Measurements from ENCODE around the gene ADPRM. TPM values are rescaled to one million over a fixed set of nuclear protein-coding genes. Genes with fewer than 3 reads are reported as not detected.

The ADPRM gene
- polyA plus RNA-seq, 1 donor (not counting 4 experiments of a cell fraction or from before 2014, with no cell fraction given) = 15.0 TPM

GRCh38 chr17:10741416-10742135, 44.2 kb downstream of the ADPRM start:
- H3K9me1 ChIP-seq (ENCODE audit: control insufficient read depth, extremely low read depth, insufficient read depth, low read length) = no peaks in the 10 kb centered on the region
- no peak for DNase-seq (ENCODE audit: low read depth, low spot score)
- no peaks in the 10 kb centered on the region for H3K36me3 ChIP-seq (ENCODE audit: control insufficient read depth in 2 of 2, extremely low read depth in 1 of 2, insufficient read depth in 2 of 2, low read length in 2 of 2)
- H3K4me2 ChIP-seq (ENCODE audit: control insufficient read depth, extremely low read depth, insufficient read depth, low read depth, low read length) = no peak overlapping the region
- FAIRE-seq = no peak
- peaks cover 8% of the 10 kb centered on the region for H3K27me3 ChIP-seq (ENCODE audit: control insufficient read depth, extremely low read depth, insufficient read depth, low read length)
- H3K4me3 ChIP-seq (ENCODE audit: control insufficient read depth in 2 of 3, extremely low read depth in 1 of 3, insufficient read depth in 2 of 3, low read depth in 1 of 3, low read length in 3 of 3) = no peak overlapping the region
- TF ChIP-seq CTCF (optimal IDR thresholded peaks at IDR 0.05 in 1 of 3, IDR thresholded peaks at IDR 0.05 in 1 of 3, conservative IDR thresholded peaks at IDR 0.05 in 1 of 3; ENCODE audit: extremely low read depth in 1 of 3, insufficient read depth in 2 of 3, low read length in 3 of 3) (no peak), EZH2 (IDR thresholded peaks at IDR 0.05; ENCODE audit: low read length) (no peak)
- dilution Hi-C loops (cut with MboI; ENCODE audit: extremely low pct_ligation_motif_present, low sequenced_read_pairs) = no loop called here
- peaks cover 10% of the 10 kb centered on the region for H3K4me1 ChIP-seq (ENCODE audit: control insufficient read depth, extremely low read depth, insufficient read depth, low read length)
- no peaks in the 10 kb centered on the region for H3K9me3 ChIP-seq (ENCODE audit: control insufficient read depth, low read depth, low read length)
- no peaks in the 10 kb centered on the region for H3K79me2 ChIP-seq (ENCODE audit: control insufficient read depth, insufficient read depth, low read length)
- no peaks in the 10 kb centered on the region for H4K20me1 ChIP-seq (ENCODE audit: control insufficient read depth, extremely low read depth, insufficient read depth, low read length)
- H3K27ac ChIP-seq (ENCODE audit: control insufficient read depth, insufficient read depth, low read length) = no peak overlapping the region
- no peak overlapping the region for H2AFZ ChIP-seq (ENCODE audit: control insufficient read depth, low read length)
- no peak overlapping the region for H3K9ac ChIP-seq (ENCODE audit: control insufficient read depth, extremely low read depth, insufficient read depth, low read length)

GRCh38 chr17:10742431-10742830, 45.0 kb downstream of the ADPRM start:
- Histone ChIP-seq H3K9ac (ENCODE audit: control insufficient read depth, extremely low read depth, insufficient read depth, low read length) (no peak overlapping the region), H3K9me3 (ENCODE audit: control insufficient read depth, low read depth, low read length) (no peaks in the 10 kb centered on the region), H3K79me2 (ENCODE audit: control insufficient read depth, insufficient read depth, low read length) (no peaks in the 10 kb centered on the region), H3K4me3 (ENCODE audit: control insufficient read depth in 2 of 3, extremely low read depth in 1 of 3, insufficient read depth in 2 of 3, low read depth in 1 of 3, low read length in 3 of 3) (no peak overlapping the region), H2AFZ (ENCODE audit: control insufficient read depth, low read length) (no peak overlapping the region), H3K27me3 (ENCODE audit: control insufficient read depth, extremely low read depth, insufficient read depth, low read length) (peaks cover 10% of the 10 kb centered on the region), H3K27ac (ENCODE audit: control insufficient read depth, insufficient read depth, low read length) (no peak overlapping the region), H3K4me2 (ENCODE audit: control insufficient read depth, extremely low read depth, insufficient read depth, low read depth, low read length) (no peak overlapping the region), H3K36me3 (ENCODE audit: control insufficient read depth in 2 of 2, extremely low read depth in 1 of 2, insufficient read depth in 2 of 2, low read length in 2 of 2) (no peaks in the 10 kb centered on the region), H3K4me1 (ENCODE audit: control insufficient read depth, extremely low read depth, insufficient read depth, low read length) (peaks cover 10% of the 10 kb centered on the region), H3K9me1 (ENCODE audit: control insufficient read depth, extremely low read depth, insufficient read depth, low read length) (no peaks in the 10 kb centered on the region), H4K20me1 (ENCODE audit: control insufficient read depth, extremely low read depth, insufficient read depth, low read length) (no peaks in the 10 kb centered on the region)
- DNase-seq (ENCODE audit: low read depth, low spot score) = no peak
- FAIRE-seq = no peak
- dilution Hi-C loops (cut with MboI; ENCODE audit: extremely low pct_ligation_motif_present, low sequenced_read_pairs) = no loop called here
- TF ChIP-seq EZH2 (IDR thresholded peaks at IDR 0.05; ENCODE audit: low read length) (no peak), CTCF (optimal IDR thresholded peaks at IDR 0.05 in 1 of 3, IDR thresholded peaks at IDR 0.05 in 1 of 3, conservative IDR thresholded peaks at IDR 0.05 in 1 of 3; ENCODE audit: extremely low read depth in 1 of 3, insufficient read depth in 2 of 3, low read length in 3 of 3) (no peak)
